Erythroblast (primary cell): ENCODE measurements around the gene PKDCC.

Source experiments
- GATA1 ChIP-seq: IDR thresholded peaks from 2 replicates; pipeline ENCODE4 v1.6.1; 2011; ENCODE audit warnings: low read depth, mild to moderate bottlenecking, control low read depth, low read length, moderate library complexity
- POLR2A ChIP-seq: IDR thresholded peaks from 2 replicates; pipeline ENCODE4 v1.6.1; 2011; ENCODE audit warnings: mild to moderate bottlenecking, low read length

GRCh38 chr2:42061839-42062238, 14.0 kb downstream of the PKDCC start:
- no peak for TF ChIP-seq POLR2A
- TF ChIP-seq GATA1: no peak
